Myocyte (in vitro differentiated cells): ENCODE results near the gene SLC6A12. TPM values are rescaled to one million over a fixed set of nuclear protein-coding genes. Genes with fewer than 3 reads are reported as not detected.

Experiments used
- DNase-seq: peaks from one replicate; pipeline ENCODE4 v3.0.0-alpha.2; 2012; ENCODE audit warnings: low read depth
- total RNA-seq: library from RNA; depleted of rRNA; stranded (reverse); fragments of >200 nt; gene quantifications from 2 replicates; pipeline ENCODE4 v1.2.3, GENCODE V29; 2014

Gene SLC6A12
- total RNA-seq, 1 donor from 2014 or later = 0.05 TPM

DNA sequence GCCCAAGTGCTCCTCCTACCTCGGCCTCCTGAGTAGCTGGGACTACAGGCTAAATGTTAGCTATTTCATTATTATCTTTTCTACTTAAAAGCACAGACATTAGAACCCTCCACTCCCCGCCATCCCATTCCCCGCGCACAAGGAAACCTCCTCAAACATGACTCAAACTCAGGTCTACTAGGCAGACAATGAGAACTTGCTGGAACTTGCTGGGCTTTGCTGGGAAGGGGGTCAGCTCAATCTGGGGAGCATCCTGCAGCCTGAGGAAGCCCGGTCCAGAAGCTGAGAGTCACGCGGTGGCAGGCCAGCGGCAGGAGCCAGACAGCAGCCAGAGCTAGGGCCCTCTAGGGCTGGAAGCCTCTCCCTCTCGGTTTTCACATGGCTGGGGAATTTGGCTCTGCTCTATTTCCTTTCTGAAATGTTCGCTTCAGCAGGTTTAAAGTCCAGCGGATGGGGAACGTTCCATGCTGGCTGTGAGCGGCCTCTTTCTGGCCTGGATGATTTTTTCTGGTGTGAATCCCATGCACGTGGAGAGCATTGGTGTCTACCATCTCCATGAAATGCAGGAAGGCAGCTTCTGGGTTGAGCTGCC lies 68.5 kb downstream of the SLC6A12 start:
- DNase-seq = no peak

DNA sequence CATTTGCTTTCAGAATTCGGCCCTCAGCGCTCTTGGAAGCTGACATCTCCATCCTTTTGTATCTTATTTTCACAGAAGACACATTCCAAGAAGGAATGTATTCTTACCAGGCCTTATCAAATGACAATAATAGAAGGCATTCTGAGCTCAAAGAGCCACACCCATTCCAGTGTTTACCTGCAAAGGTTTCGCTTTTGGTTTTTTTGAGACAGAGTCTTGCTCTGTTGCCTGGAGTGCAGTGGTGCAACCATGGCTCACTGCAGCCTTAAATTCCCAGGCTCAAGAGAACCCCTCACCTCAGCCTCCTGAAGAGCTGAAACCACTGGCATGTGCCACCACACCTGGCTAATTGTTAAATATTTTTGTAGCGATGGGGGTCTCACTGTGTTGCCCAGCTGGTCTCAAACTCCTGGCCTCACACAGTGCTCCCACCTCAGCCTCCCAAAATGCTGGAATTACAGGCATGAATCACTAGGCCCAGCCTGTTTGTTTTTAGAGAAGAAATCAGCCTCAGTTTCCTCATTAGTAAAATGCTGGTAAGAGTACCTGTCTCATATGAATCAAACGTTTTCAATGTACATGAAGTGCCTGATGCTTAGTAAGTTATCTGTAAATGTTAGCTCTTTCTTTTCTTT lies 69.2 kb downstream of the SLC6A12 start:
- no peak for DNase-seq

DNA sequence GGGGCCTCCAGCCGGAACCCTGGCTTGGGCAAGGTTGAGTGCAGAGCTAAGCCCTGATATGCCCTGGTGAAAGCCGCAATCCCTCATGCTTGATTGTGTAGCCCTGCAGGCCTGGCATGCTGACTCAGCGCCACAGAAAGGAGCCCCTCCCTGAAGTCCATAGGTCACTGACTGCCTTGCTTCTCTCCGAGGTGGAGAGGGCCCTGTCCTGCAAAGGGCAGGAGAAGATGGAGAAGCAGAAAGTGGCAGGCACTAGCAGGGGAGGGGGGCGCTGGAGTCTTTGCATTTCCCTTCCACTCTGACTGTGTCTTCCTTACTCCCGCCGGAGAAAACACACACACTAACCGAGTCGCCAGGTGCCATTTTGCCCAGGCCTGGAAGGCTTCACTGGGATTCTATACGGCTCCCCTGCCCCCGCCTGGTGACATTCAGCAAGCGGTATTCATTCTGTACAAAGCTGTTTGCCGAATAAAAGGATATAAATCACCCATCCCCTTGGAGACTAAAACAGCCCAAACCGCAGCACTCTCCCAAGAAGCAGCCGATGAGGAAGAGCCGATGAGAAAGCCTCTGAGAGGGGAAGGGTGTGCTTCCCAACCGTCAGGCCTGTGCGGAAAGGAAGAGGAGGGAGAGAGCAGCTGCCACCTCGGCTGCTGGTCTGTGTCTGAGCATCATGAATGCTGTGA lies 69.8 kb downstream of the SLC6A12 start:
- DNase-seq = peak; percentile 23

DNA sequence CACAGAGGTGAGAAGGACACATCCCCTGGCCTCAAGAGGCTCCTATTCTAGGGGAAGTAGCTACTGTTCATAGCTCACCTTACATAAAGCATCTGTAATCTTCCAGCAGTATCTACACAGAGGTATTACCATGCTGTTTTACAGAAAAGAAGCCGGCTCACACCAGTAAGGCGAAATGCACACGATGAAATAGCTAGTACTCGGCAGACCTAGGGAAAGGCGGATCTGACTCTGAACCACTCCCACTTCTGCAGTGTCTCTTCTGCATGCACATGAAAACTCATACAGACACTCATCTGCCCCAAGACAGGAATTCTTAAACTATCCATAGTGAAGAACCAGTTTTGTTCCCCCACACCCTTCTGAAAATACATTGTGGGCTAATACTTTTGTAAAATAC lies 73.8 kb downstream of the SLC6A12 start:
- DNase-seq = no peak

Other genes with a start within 250 kb of the SLC6A12 start
- gene IQSEC3, start 147.4 kb downstream of the SLC6A12 start, total RNA-seq = not detected in 2 replicates
- 0.51 and 0.94 TPM in 2 replicates for gene SLC6A13, start 48.7 kb upstream of the SLC6A12 start, total RNA-seq
- gene KDM5A, start 175.2 kb upstream of the SLC6A12 start, total RNA-seq = 35.1 and 55.9 TPM in 2 replicates
- 9.8 and 11.5 TPM in 2 replicates for gene CCDC77, start 187.5 kb upstream of the SLC6A12 start, total RNA-seq
- 0.86 and 2.3 TPM in 2 replicates for gene B4GALNT3, start 245.8 kb upstream of the SLC6A12 start, total RNA-seq